WERI-Rb-1 (cell line): ENCODE measurements around the gene TMEM229B.

ENCODE experiments used
- DNase-seq: peaks from one replicate; pipeline ENCODE4 v3.0.0-alpha.2; 2020
- H3K27ac ChIP-seq: fragments of 250-450 bp; sonication (Bioruptor Pico); 2 replicates; pipeline ENCODE4 v1.5.1; 2020; ENCODE audit warnings: mild to moderate bottlenecking, moderate library complexity
- H3K27me3 ChIP-seq: fragments of 250-450 bp; sonication (Bioruptor Pico); 2 replicates; pipeline ENCODE4 v1.5.1; 2021; ENCODE audit warnings: mild to moderate bottlenecking, low read depth, moderate library complexity; ENCODE audit not compliant: insufficient read depth, severe bottlenecking
- H3K36me3 ChIP-seq: fragments of 250-450 bp; sonication (Bioruptor Pico); 2 replicates; pipeline ENCODE4 v1.5.1; 2020; ENCODE audit warnings: mild to moderate bottlenecking, moderate library complexity
- H3K4me3 ChIP-seq: 2 replicates; pipeline ENCODE4 v1.5.1; 2011; ENCODE audit warnings: low read depth, mild to moderate bottlenecking, control low read depth, low read length
- H3K9me3 ChIP-seq: fragments of 250-450 bp; sonication (Bioruptor Pico); 2 replicates; pipeline ENCODE4 v1.5.1; 2021; ENCODE audit warnings: mild to moderate bottlenecking, moderate library complexity; ENCODE audit not compliant: severe bottlenecking
- CTCF ChIP-seq: IDR thresholded peaks from 2 replicates; pipeline ENCODE4 v1.5.1; 2011; ENCODE audit warnings: low read depth, mild to moderate bottlenecking, control low read depth, inconsistent platforms, low read length

Gene TMEM229B

GRCh38 chr14:67477926-67478799, 10.4 kb downstream of the TMEM229B start:
- Histone ChIP-seq H3K27me3 (no peaks in the 10 kb centered on the region), H3K4me3 (no peak overlapping the region), H3K27ac (no peak overlapping the region), H3K36me3 (no peaks in the 10 kb centered on the region), H3K9me3 (no peaks in the 10 kb centered on the region)
- TF ChIP-seq CTCF, result no peak
- no peak for DNase-seq

- no peaks in the 10 kb centered on the region for H3K9me3 ChIP-seq
- H3K27me3 ChIP-seq, result no peaks in the 10 kb centered on the region
- H3K27ac ChIP-seq, result no peak overlapping the region
- H3K36me3 ChIP-seq, result no peaks in the 10 kb centered on the region
- no peak overlapping the region for H3K4me3 ChIP-seq
- TF ChIP-seq CTCF, result no peak
- no peak for DNase-seq
These were observed 14.2 kb downstream of the TMEM229B start for GRCh38 chr14:67474366-67474765.

GRCh38 chr14:67473290-67474082, 15.0 kb downstream of the TMEM229B start:
- H3K4me3 ChIP-seq, result no peak overlapping the region
- H3K9me3 ChIP-seq, result no peaks in the 10 kb centered on the region
- DNase-seq, result no peak
- no peaks in the 10 kb centered on the region for H3K27me3 ChIP-seq
- H3K27ac ChIP-seq, result no peak overlapping the region
- TF ChIP-seq CTCF, result no peak
- no peaks in the 10 kb centered on the region for H3K36me3 ChIP-seq

GRCh38 chr14:67472726-67473125, 15.8 kb downstream of the TMEM229B start:
- no peaks in the 10 kb centered on the region for H3K27me3 ChIP-seq
- no peak for TF ChIP-seq CTCF
- DNase-seq, result no peak

GRCh38 chr14:67469954-67470353, 18.6 kb downstream of the TMEM229B start:
- no peak for DNase-seq
- H3K9me3 ChIP-seq, result no peaks in the 10 kb centered on the region
- no peak overlapping the region for H3K27ac ChIP-seq
- no peaks in the 10 kb centered on the region for H3K27me3 ChIP-seq
- H3K36me3 ChIP-seq, result no peaks in the 10 kb centered on the region
- no peak overlapping the region for H3K4me3 ChIP-seq
- TF ChIP-seq CTCF, result no peak

More at GRCh38 chr14:67472726-67473125, 15.8 kb downstream of the TMEM229B start:
- no peaks in the 10 kb centered on the region for H3K9me3 ChIP-seq
- H3K4me3 ChIP-seq, result no peak overlapping the region
- no peak overlapping the region for H3K27ac ChIP-seq
- H3K36me3 ChIP-seq, result no peaks in the 10 kb centered on the region
